GM12878 (cell line): ENCODE results near the gene COL1A1. TPM values are rescaled to one million over a fixed set of nuclear protein-coding genes. Genes with fewer than 3 reads are reported as not detected.

ENCODE experiments used
- ATAC-seq: fragments of 200-7000 bp; cut with Tn5 transposase; 3 replicates; pipeline ENCODE4 v1.9.1; 2020; ENCODE audit warnings: mild to moderate bottlenecking, moderate library complexity
- BruUV-seq: library from RNA; stranded (reverse); fragments of 400-500 nt; replicated peaks from 2 replicates; lab custom pipeline; 2021; lab: Mats Ljungman, UMichigan
- CTCF ChIA-PET: fragments of 300-600 bp; sonication (Branson Sonifier 250); formaldehyde crosslinking; extraction: SDS; loops from one replicate; lab custom pipeline; 2021; ENCODE audit warnings: inconsistent platforms; lab: Yijun Ruan, JAX
- POLR2A ChIA-PET: fragments of 350-600 bp; formaldehyde crosslinking; extraction: SDS; loops from one replicate; lab custom pipeline; 2021; ENCODE audit warnings: inconsistent platforms; lab: Charles Lee
- RAD21 ChIA-PET: fragments of 300-600 bp; sonication (Branson Sonifier 250); formaldehyde crosslinking; loops from one replicate; lab custom pipeline; 2023; ENCODE audit warnings: antibody characterized with exemption; ENCODE audit not compliant: unreplicated experiment; lab: Charles Lee
- SMC1A ChIA-PET: fragments of 300-600 bp; sonication (Branson Sonifier 250); formaldehyde crosslinking; loops from one replicate; lab custom pipeline; 2023; ENCODE audit not compliant: unreplicated experiment, uncharacterized antibody; lab: Charles Lee
- DNase-seq: peaks from one replicate; pipeline ENCODE4 v3.0.0-alpha.2; 2011; ENCODE audit warnings: low read depth, low spot score
- FAIRE-seq: peaks from 3 replicates; lab custom pipeline; 2011; peaks lifted over from hg19 to GRCh38; lab: Jason Lieb, UNC
- H2AFZ ChIP-seq: 2 replicates; pipeline ENCODE4 v1.6.0; 2011; ENCODE audit warnings: low read depth, low read length, control low read depth; ENCODE audit not compliant: control insufficient read depth
- H3K27ac ChIP-seq: 2 replicates; pipeline ENCODE4 v1.5.1; 2011; ENCODE audit warnings: control low read depth; ENCODE audit not compliant: control insufficient read depth, insufficient read depth
- H3K27me3 ChIP-seq, 2 experiments: replicated peaks in 1 of 2; 2 replicates each; pipeline versions ENCODE4 v1.6.0 to v1.6.1; 2011; ENCODE audit warnings: low read length in 1 of 2; ENCODE audit not compliant: control insufficient read depth in 2 of 2, insufficient read depth in 2 of 2
- H3K36me3 ChIP-seq, 2 experiments: 2 replicates each; pipeline ENCODE4 v1.5.1; 2011; ENCODE audit warnings: low read length in 1 of 2; ENCODE audit not compliant: control insufficient read depth in 2 of 2, insufficient read depth in 2 of 2
- H3K4me1 ChIP-seq: 2 replicates; pipeline ENCODE4 v1.6.1; 2011; ENCODE audit warnings: mild to moderate bottlenecking, low read length, moderate library complexity, mixed read lengths; ENCODE audit not compliant: control insufficient read depth, insufficient read depth
- H3K4me2 ChIP-seq: 2 replicates; pipeline ENCODE4 v1.6.0; 2011; ENCODE audit warnings: control low read depth; ENCODE audit not compliant: control insufficient read depth, insufficient read depth
- H3K4me3 ChIP-seq: fragments of 200-600 bp; sonication (generic); 2 replicates; pipeline ENCODE4 v1.5.1; 2016
- H3K79me2 ChIP-seq: 2 replicates; pipeline ENCODE4 v1.6.0; 2011; ENCODE audit warnings: low read length; ENCODE audit not compliant: control insufficient read depth, insufficient read depth
- H3K9ac ChIP-seq: 2 replicates; pipeline ENCODE4 v1.8.0; 2011; ENCODE audit warnings: low read length, control low read depth, mixed read lengths; ENCODE audit not compliant: control insufficient read depth, insufficient read depth
- H3K9me3 ChIP-seq: replicated peaks from 3 replicates; pipeline ENCODE4 v1.5.1; 2011; ENCODE audit warnings: mild to moderate bottlenecking, low read length; ENCODE audit not compliant: control insufficient read depth, insufficient read depth
- H4K20me1 ChIP-seq: 2 replicates; pipeline ENCODE4 v1.6.0; 2011; ENCODE audit not compliant: control insufficient read depth, insufficient read depth
- ATF7 ChIP-seq: fragments of 450-650 bp; IDR thresholded peaks from 2 replicates; pipeline ENCODE4 v1.6.1; 2016; ENCODE audit warnings: low read depth, mild to moderate bottlenecking
- CBFB ChIP-seq: IDR thresholded peaks from 2 replicates; pipeline ENCODE4 v1.6.1; 2016; ENCODE audit warnings: antibody characterized with exemption, low read depth
- CBX3 ChIP-seq: fragments of 200-600 bp; sonication (generic); IDR thresholded peaks from 2 replicates; pipeline ENCODE4 v1.6.1; 2016; ENCODE audit warnings: low read depth, borderline replicate concordance
- CBX5 ChIP-seq: sonication (generic); IDR thresholded peaks from 2 replicates; pipeline ENCODE4 v1.6.1; 2016; ENCODE audit warnings: low read depth, moderate library complexity, mild to moderate bottlenecking, inconsistent platforms
- CHD2 ChIP-seq: IDR thresholded peaks from 2 replicates; pipeline ENCODE4 v1.6.1; 2011; ENCODE audit warnings: low read depth, low read length, improper control_type of control experiment, borderline replicate concordance
- CREM ChIP-seq: IDR thresholded peaks from 2 replicates; pipeline ENCODE4 v1.6.1; 2014; ENCODE audit warnings: antibody characterized with exemption, low read depth
- FOXK2 ChIP-seq: fragments of 450-650 bp; IDR thresholded peaks from 2 replicates; pipeline ENCODE4 v1.6.1; 2017; ENCODE audit warnings: mild to moderate bottlenecking, moderate library complexity
- JUNB ChIP-seq: IDR thresholded peaks from 2 replicates; pipeline ENCODE4 v1.6.1; 2016; ENCODE audit warnings: antibody characterized with exemption, mild to moderate bottlenecking
- NFYB ChIP-seq: IDR thresholded peaks from 2 replicates; pipeline ENCODE4 v1.6.1; 2011; ENCODE audit warnings: low read depth, mild to moderate bottlenecking, low read length, improper control_type of control experiment, moderate library complexity; ENCODE audit not compliant: insufficient read depth
- NR2F1 ChIP-seq: fragments of 450-650 bp; conservative IDR thresholded peaks from 2 replicates; pipeline ENCODE4 v1.6.1; 2017; ENCODE audit warnings: mild to moderate bottlenecking
- POLR2AphosphoS2 ChIP-seq: IDR thresholded peaks from 2 replicates; pipeline ENCODE4 v1.6.1; 2011; ENCODE audit warnings: low read depth, mild to moderate bottlenecking, low read length, improper control_type of control experiment, moderate library complexity
- SMAD5 ChIP-seq: IDR thresholded peaks from 2 replicates; pipeline ENCODE4 v1.6.1; 2016; ENCODE audit warnings: antibody characterized with exemption, low read depth
- SREBF2 ChIP-seq: IDR thresholded peaks from 2 replicates; pipeline ENCODE4 v1.6.1; 2012; ENCODE audit warnings: mild to moderate bottlenecking, low read length
- ZSCAN29 ChIP-seq: fragments of 450-650 bp; IDR thresholded peaks from 2 replicates; pipeline ENCODE4 v1.6.1; 2017; ENCODE audit warnings: mild to moderate bottlenecking, moderate library complexity
- WGBS: methylation state at CpG from one replicate; pipeline ENCODE4 v1.1.6; 2016; ENCODE audit warnings: low lambda C conversion rate; ENCODE audit not compliant: insufficient replicate concordance, insufficient coverage; ENCODE audit errors: missing lambda C conversion rate; 5-methylcytosine and 5-hydroxymethylcytosine counted together
- in situ Hi-C: fragments of 300-500 bp; cut with MboI; formaldehyde crosslinking; loops from 9 replicates; pipeline ENCODE4 v1.14.3; 2018; ENCODE audit warnings: mixed read lengths
- intact Hi-C: fragments of 100-400 bp; cut with micrococcal nuclease; formaldehyde crosslinking; loops from one replicate; pipeline ENCODE4 v1.14.2; 2022; ENCODE audit not compliant: unreplicated experiment
- polyA plus RNA-seq, 11 experiments: library from polyadenylated mRNA; depleted of rRNA in 4 of 11; unstranded in 6 of 11; stranded (reverse) in 5 of 11; fragments of >200 nt; fragmentation: Nextera tagmentation in 4 of 11; fragmentation: Illumina TruSeq in 1 of 11; extraction: Ambion mirVana in 4 of 11; extraction: Trizol in 1 of 11; gene quantifications; 1 replicate in 1 of 11; 2 replicates in 10 of 11; pipeline versions ENCODE4 v1.2.1 to v1.2.3, GENCODE V29; 2011 to 2016; ENCODE audit warnings: inconsistent platforms in 2 of 11, missing spikeins in 2 of 11, low read depth in 1 of 11
- total RNA-seq, 4 experiments: library from RNA; depleted of rRNA in 3 of 4; stranded (reverse); fragments of >200 nt in 3 of 4; fragmentation: Illumina TruSeq in 1 of 4; extraction: Trizol in 1 of 4; gene quantifications; 2 replicates each; pipeline versions ENCODE4 v1.2.1 to v1.2.3, GENCODE V29; 2013 to 2021
- TF ChIP-seq, protein P1 (sequence below): IDR thresholded peaks from 2 replicates; pipeline ENCODE4 v1.6.1; 2012; ENCODE audit warnings: low read depth, low read length, improper control_type of control experiment
- TF ChIP-seq, protein P2 (sequence below): fragments of 450-650 bp; IDR thresholded peaks from 2 replicates; pipeline ENCODE4 v1.6.1; 2016; ENCODE audit warnings: mild to moderate bottlenecking, moderate library complexity, borderline replicate concordance

Gene COL1A1
- total and polyA plus RNA-seq, 10 of the 15 experiments (the other 5 are each of a cell fraction or from before 2014, with no cell fraction given): 0.18 to 7.7 (median 2.3) TPM

DNA sequence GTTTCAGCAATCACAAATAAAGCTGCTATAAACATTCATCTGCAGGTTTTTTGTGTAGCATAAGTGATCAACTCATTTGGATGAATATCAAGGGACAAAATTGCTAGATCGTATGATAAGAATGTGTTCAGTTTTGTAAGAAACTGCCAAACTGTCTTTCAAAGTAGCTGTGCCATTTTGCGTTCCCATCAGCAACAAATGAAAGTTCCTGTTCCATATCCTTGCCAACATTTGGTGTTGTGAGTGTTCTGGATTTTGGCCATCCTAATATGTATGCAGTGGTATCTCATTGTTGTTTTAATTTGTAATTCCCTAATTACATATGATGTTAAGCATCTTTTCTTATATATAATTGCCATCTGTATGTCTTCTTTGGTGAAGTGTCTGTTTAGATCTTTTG is 36.5 kb upstream of the COL1A1 start:
- H2AFZ ChIP-seq: no peak overlapping the region
- WGBS: 2% methylated on average over 2 of the region's 2 CpGs
- no peaks in the 10 kb centered on the region for H3K79me2 ChIP-seq
- no peak overlapping the region for H3K4me2 ChIP-seq
- no peak for ATAC-seq
- SMC1A ChIA-PET: interaction anchor here (1.5 kb wide), 1 partner anchor 18 kb away, joined by 3 read pairs; no protein-coding TSS in a partner anchor
- DNase-seq: no peak
- H3K4me1 ChIP-seq: no peaks in the 10 kb centered on the region
- TF ChIP-seq ATF7 (no peak), SMAD5 (no peak), FOXK2 (no peak), CREM (no peak), CBX3 (no peak)
- TF ChIP-seq, protein P1, sequence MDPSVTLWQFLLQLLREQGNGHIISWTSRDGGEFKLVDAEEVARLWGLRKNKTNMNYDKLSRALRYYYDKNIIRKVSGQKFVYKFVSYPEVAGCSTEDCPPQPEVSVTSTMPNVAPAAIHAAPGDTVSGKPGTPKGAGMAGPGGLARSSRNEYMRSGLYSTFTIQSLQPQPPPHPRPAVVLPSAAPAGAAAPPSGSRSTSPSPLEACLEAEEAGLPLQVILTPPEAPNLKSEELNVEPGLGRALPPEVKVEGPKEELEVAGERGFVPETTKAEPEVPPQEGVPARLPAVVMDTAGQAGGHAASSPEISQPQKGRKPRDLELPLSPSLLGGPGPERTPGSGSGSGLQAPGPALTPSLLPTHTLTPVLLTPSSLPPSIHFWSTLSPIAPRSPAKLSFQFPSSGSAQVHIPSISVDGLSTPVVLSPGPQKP: no peak
- H3K4me3 ChIP-seq: no peak overlapping the region
- no peaks in the 10 kb centered on the region for H3K27me3 ChIP-seq
- no peaks in the 10 kb centered on the region for H3K36me3 ChIP-seq
- H3K27ac ChIP-seq: no peak overlapping the region
- RAD21 ChIA-PET: no interaction called here
- no peak overlapping the region for H3K9ac ChIP-seq
- CTCF ChIA-PET: interaction anchor here (0.9 to 1.0 kb wide), 2 partner anchors 19 to 21 kb away, joined by 4 read pairs; no protein-coding TSS in a partner anchor
- in situ Hi-C loops: no loop called here
- no peaks in the 10 kb centered on the region for H4K20me1 ChIP-seq
- intact Hi-C loops: no loop called here
- POLR2A ChIA-PET: no interaction called here
- BruUV-seq: no TSS peak
- H3K9me3 ChIP-seq: no peaks in the 10 kb centered on the region; the same call in 2 of the 3 replicates
- FAIRE-seq: no peak

DNA sequence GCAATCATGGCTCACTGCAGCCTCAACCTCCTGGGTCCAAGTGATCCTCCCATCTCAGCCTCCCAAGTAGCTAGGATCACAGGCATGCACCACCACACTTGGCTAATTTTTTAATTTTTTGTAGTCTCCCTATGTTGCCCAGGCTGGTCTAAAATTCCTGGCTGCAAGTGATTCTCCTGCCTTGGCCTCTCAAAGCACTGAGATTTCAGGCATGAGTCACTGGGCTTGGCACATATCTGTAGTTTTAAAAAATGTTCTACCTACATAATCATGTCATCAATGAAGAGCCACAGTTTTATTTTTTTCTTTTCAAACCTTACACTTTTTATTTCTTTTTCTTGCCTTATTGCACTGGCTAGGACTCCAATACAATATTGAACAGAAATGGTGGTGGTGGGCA is 33.1 kb upstream of the COL1A1 start:
- H3K27ac ChIP-seq: no peak overlapping the region
- BruUV-seq: no TSS peak
- no peak for DNase-seq
- no peaks in the 10 kb centered on the region for H4K20me1 ChIP-seq
- FAIRE-seq: no peak
- H3K9me3 ChIP-seq: no peaks in the 10 kb centered on the region; the same call in 2 of the 3 replicates
- no peaks in the 10 kb centered on the region for H3K79me2 ChIP-seq
- no peaks in the 10 kb centered on the region for H3K4me1 ChIP-seq
- POLR2A ChIA-PET: no interaction called here
- in situ Hi-C loops: no loop called here
- SMC1A ChIA-PET: no interaction called here
- H3K27me3 ChIP-seq: no peaks in the 10 kb centered on the region
- H3K36me3 ChIP-seq: no peaks in the 10 kb centered on the region
- H3K9ac ChIP-seq: no peak overlapping the region
- H3K4me3 ChIP-seq: no peak overlapping the region
- ATAC-seq: no peak
- H3K4me2 ChIP-seq: no peak overlapping the region
- intact Hi-C loops: no loop called here
- RAD21 ChIA-PET: no interaction called here
- CTCF ChIA-PET: no interaction called here
- H2AFZ ChIP-seq: no peak overlapping the region
- TF ChIP-seq CBX5: no peak
- TF ChIP-seq CHD2: no peak
- TF ChIP-seq NFYB: no peak
- TF ChIP-seq CBFB: no peak
- no peak for TF ChIP-seq NR2F1
- TF ChIP-seq SREBF2: no peak
- no peak for TF ChIP-seq ZSCAN29
- TF ChIP-seq POLR2AphosphoS2: no peak
- no peak for TF ChIP-seq JUNB
- TF ChIP-seq, protein P2, sequence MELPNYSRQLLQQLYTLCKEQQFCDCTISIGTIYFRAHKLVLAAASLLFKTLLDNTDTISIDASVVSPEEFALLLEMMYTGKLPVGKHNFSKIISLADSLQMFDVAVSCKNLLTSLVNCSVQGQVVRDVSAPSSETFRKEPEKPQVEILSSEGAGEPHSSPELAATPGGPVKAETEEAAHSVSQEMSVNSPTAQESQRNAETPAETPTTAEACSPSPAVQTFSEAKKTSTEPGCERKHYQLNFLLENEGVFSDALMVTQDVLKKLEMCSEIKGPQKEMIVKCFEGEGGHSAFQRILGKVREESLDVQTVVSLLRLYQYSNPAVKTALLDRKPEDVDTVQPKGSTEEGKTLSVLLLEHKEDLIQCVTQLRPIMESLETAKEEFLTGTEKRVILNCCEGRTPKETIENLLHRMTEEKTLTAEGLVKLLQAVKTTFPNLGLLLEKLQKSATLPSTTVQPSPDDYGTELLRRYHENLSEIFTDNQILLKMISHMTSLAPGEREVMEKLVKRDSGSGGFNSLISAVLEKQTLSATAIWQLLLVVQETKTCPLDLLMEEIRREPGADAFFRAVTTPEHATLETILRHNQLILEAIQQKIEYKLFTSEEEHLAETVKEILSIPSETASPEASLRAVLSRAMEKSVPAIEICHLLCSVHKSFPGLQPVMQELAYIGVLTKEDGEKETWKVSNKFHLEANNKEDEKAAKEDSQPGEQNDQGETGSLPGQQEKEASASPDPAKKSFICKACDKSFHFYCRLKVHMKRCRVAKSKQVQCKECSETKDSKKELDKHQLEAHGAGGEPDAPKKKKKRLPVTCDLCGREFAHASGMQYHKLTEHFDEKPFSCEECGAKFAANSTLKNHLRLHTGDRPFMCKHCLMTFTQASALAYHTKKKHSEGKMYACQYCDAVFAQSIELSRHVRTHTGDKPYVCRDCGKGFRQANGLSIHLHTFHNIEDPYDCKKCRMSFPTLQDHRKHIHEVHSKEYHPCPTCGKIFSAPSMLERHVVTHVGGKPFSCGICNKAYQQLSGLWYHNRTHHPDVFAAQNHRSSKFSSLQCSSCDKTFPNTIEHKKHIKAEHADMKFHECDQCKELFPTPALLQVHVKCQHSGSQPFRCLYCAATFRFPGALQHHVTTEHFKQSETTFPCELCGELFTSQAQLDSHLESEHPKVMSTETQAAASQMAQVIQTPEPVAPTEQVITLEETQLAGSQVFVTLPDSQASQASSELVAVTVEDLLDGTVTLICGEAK: no peak
